Suprapubic skin (tissue), 3 donors: ENCODE data around the gene CCDC170.
"Not testable (repeated sequence)": the region's sequence is repeated elsewhere in the genome, so short reads cannot be mapped to it uniquely, and the experiment has no call there.

Source experiments
- CTCF ChIP-seq, 2 donors: fragments of 200-600 bp in 1 of 2; fragments of 450-650 bp in 1 of 2; sonication (generic) in 1 of 2; IDR thresholded peaks; one replicate each; pipeline ENCODE4 v1.5.1; 2016 to 2019; ENCODE audit warnings: antibody characterized with exemption in 2 of 2, mild to moderate bottlenecking in 1 of 2, moderate library complexity in 1 of 2
- EP300 ChIP-seq: sonication (generic); formaldehyde crosslinking; IDR thresholded peaks from one replicate; pipeline ENCODE4 v1.6.1; 2017; ENCODE audit warnings: antibody characterized with exemption
- POLR2A ChIP-seq, 2 donors: fragments of 450-650 bp; IDR thresholded peaks; one replicate each; pipeline ENCODE4 v1.6.1; 2017; ENCODE audit warnings: antibody characterized with exemption in 2 of 2, mild to moderate bottlenecking in 2 of 2, moderate library complexity in 2 of 2

DNA sequence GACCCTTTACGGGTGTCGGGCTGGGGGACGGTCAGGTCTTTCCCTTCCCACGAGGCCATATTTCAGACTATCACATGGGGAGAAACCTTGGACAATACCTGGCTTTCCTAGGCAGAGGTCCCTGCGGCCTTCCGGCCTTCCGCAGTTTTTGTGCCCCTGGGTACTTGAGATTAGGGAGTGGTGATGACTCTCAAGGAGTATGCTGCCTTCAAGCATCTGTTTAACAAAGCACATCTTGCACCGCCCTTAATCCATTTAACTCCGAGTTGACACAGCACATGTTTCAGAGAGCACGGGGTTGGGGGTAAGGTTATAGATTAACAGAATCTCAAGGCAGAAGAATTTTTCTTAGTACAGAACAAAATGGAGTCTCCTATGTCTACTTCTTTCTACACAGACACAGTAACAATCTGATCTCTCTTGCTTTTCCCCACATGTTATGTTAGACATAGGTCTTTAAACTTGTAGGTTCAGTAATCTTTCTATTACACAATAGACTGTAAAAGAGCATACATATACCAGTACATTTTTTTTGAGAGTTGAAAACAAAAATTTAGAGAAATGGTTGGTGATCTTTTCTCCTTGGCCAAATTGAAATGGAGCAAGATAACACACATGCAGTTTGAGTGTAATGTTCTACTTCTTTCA, 37.9 kb upstream of the CCDC170 start:
- TF ChIP-seq CTCF (IDR thresholded peaks at IDR 0.05); POLR2A (IDR thresholded peaks at IDR 0.05); EP300: not testable (repeated sequence)
